Tibial artery (tissue), 4 donors: ENCODE measurements around the gene HSPH1.

Experiments used
- DNase-seq, 2 donors: peaks; one replicate each; pipeline ENCODE4 v3.0.0-alpha.2; 2019
- H3K27ac ChIP-seq, 2 donors: fragments of 200-600 bp; sonication (generic) in 1 of 2; 1 replicate in 1 of 2; 2 replicates in 1 of 2; pipeline ENCODE4 v1.5.1; 2018 to 2019; ENCODE audit warnings: mild to moderate bottlenecking in 1 of 2
- H3K27me3 ChIP-seq, 2 donors: fragments of 200-600 bp; sonication (generic) in 1 of 2; one replicate each; pipeline versions ENCODE4 v1.5.1 to v1.6.0; 2016 to 2019
- H3K36me3 ChIP-seq, 3 donors: fragments of 200-600 bp; sonication (generic) in 2 of 3; one replicate each; pipeline ENCODE4 v1.5.1; 2016 to 2019; ENCODE audit warnings: mild to moderate bottlenecking in 2 of 3
- H3K4me1 ChIP-seq, 4 donors: fragments of 200-600 bp; sonication (generic) in 2 of 4; 1 replicate in 3 of 4; 2 replicates in 1 of 4; pipeline ENCODE4 v1.5.1; 2016 to 2019
- H3K4me3 ChIP-seq, 2 donors: fragments of 200-600 bp; sonication (generic) in 1 of 2; 1 replicate in 1 of 2; 2 replicates in 1 of 2; pipeline ENCODE4 v1.5.1; 2018 to 2019; ENCODE audit warnings: mild to moderate bottlenecking in 2 of 2
- H3K9me3 ChIP-seq, 3 donors: fragments of 200-600 bp; sonication (generic) in 1 of 3; one replicate each; pipeline ENCODE4 v1.5.1; 2016 to 2019
- CTCF ChIP-seq, 2 experiments: fragments of 200-600 bp in 1 of 2; fragments of 450-650 bp in 1 of 2; IDR thresholded peaks; one replicate each; pipeline ENCODE4 v1.5.1; 2017 to 2019; ENCODE audit warnings: antibody characterized with exemption in 2 of 2, mild to moderate bottlenecking in 1 of 2, moderate library complexity in 1 of 2
- intact Hi-C: fragments of 100-400 bp; cut with DNase I; formaldehyde crosslinking; loops from one replicate; pipeline ENCODE4 v1.15.0; 2023; ENCODE audit warnings: low total_unique reads

HSPH1 gene

GRCh38 chr13:31151837-31152236, 9.9 kb downstream of the HSPH1 start:
- TF ChIP-seq CTCF (IDR thresholded peaks at IDR 0.05): no peak
- Histone ChIP-seq H3K36me3 (peaks cover 77 to 89% (median 80%) of the 10 kb centered on the region in 3 donors), H3K27me3 (no peaks in the 10 kb centered on the region), H3K4me1 (no peaks in the 10 kb centered on the region), H3K27ac (no peak overlapping the region), H3K9me3 (no peaks in the 10 kb centered on the region), H3K4me3 (no peak overlapping the region)
- intact Hi-C loops: no loop called here
- no peak for DNase-seq

DNA sequence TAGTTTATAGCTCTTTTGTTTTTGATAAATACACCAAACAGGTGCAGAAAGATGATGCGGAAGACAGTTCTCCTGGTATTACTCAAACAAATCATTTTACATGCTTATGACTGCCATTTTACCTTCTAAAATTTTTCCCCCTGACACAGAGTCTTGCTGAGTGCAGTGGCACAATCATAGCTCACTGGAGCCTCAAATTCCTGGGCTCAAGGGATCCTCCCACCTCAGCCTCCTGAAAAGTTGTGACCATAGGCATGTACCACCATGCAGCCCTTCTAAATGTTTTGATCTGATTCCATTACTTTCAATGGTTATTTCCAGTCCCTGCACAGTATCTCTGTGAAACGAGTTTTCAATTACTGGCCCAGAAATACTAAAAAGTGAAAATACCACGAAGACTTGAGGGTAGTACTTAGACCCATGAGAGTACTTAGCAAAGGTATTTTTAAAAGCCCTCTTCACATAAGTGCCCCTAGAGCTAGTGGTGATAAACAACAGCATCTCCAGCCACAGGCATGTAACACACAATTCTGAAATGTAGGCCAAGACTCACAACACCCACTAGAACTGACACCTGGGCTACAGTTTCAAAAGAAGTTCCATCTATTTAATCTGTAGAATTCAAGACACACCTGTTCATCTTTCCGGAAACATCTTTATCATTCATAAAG, 11.3 kb downstream of the HSPH1 start:
- Histone ChIP-seq H3K4me1 (no peaks in the 10 kb centered on the region), H3K9me3 (no peaks in the 10 kb centered on the region), H3K36me3 (peaks cover 82 to 95% (median 94%) of the 10 kb centered on the region in 3 donors), H3K27me3 (no peaks in the 10 kb centered on the region), H3K27ac (no peak overlapping the region), H3K4me3 (no peak overlapping the region)
- no peak for TF ChIP-seq CTCF (IDR thresholded peaks at IDR 0.05)
- no peak for DNase-seq
- intact Hi-C loops: no loop called here

DNA sequence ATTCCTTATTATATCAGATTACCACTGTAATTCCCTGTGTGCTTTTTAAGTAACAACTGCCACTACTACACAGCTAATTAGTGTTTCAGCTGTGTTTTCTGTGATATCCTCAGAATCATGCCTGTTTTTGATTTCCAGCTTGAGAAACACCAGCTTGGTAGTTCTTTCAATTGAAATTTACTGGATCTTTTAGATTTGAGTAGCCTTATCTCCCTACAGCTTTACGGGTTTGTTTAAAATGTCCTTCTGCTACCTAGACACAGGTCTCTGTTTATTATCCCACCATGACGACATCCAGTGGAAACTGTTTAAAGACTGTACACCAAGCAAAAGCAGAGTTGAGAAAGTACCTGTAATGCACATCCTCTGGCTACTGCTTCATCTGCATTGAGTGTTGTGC, 12.1 kb downstream of the HSPH1 start:
- no peak for DNase-seq
- peaks cover 85 to 98% (median 98%) of the 10 kb centered on the region in 3 donors for H3K36me3 ChIP-seq
- H3K27ac ChIP-seq: no peak overlapping the region
- intact Hi-C loops: no loop called here
- H3K4me3 ChIP-seq: no peak overlapping the region
- H3K27me3 ChIP-seq: no peaks in the 10 kb centered on the region
- no peaks in the 10 kb centered on the region for H3K9me3 ChIP-seq
- H3K4me1 ChIP-seq: no peaks in the 10 kb centered on the region
- no peak for TF ChIP-seq CTCF (IDR thresholded peaks at IDR 0.05)

GRCh38 chr13:31145417-31145816, 16.3 kb downstream of the HSPH1 start:
- Histone ChIP-seq H3K9me3 (no peaks in the 10 kb centered on the region), H3K4me3 (no peak overlapping the region), H3K36me3 (peaks cover 86 to 89% (median 88%) of the 10 kb centered on the region in 3 donors), H3K27me3 (no peaks in the 10 kb centered on the region), H3K4me1 (no peaks in the 10 kb centered on the region), H3K27ac (no peak overlapping the region)
- intact Hi-C loops: no loop called here
- no peak for TF ChIP-seq CTCF (IDR thresholded peaks at IDR 0.05)
- DNase-seq: no peak

GRCh38 chr13:31138515-31138914, 23.2 kb downstream of the HSPH1 start:
- no peak for DNase-seq
- H3K27me3 ChIP-seq: no peaks in the 10 kb centered on the region
- intact Hi-C loops: no loop called here
- H3K27ac ChIP-seq: no peak overlapping the region
- H3K4me1 ChIP-seq: no peaks in the 10 kb centered on the region
- no peak overlapping the region for H3K4me3 ChIP-seq
- TF ChIP-seq CTCF (IDR thresholded peaks at IDR 0.05): no peak
- peaks cover 67 to 80% (median 80%) of the 10 kb centered on the region in 3 donors for H3K36me3 ChIP-seq
- H3K9me3 ChIP-seq: no peaks in the 10 kb centered on the region
